BLaER1 treated with 17β-estradiol and CSF1 and Interleukin-3, amounts not matched to agents 10 nM and 100 nM (cell line): ENCODE data around the gene PTBP3.
"Not testable (repeated sequence)": the region's sequence is repeated elsewhere in the genome, so short reads cannot be mapped to it uniquely, and the experiment has no call there.

Source experiments
- H3K27ac ChIP-seq, 11 experiments: shearing (Covaris generic); formaldehyde crosslinking; 2 replicates each; pipeline ENCODE4 v1.8.1; 2022
- H3K27me3 ChIP-seq, 11 experiments: shearing (Covaris generic); formaldehyde crosslinking; 2 replicates each; pipeline ENCODE4 v1.8.1; 2022
- H3K36me3 ChIP-seq, 11 experiments: shearing (Covaris generic); formaldehyde crosslinking; 2 replicates each; pipeline ENCODE4 v1.8.1; 2022
- H3K4me1 ChIP-seq, 10 experiments: shearing (Covaris generic); formaldehyde crosslinking; 2 replicates each; pipeline ENCODE4 v1.8.1; 2022
- H3K4me2 ChIP-seq, 11 experiments: shearing (Covaris generic); formaldehyde crosslinking; 2 replicates each; pipeline ENCODE4 v1.8.1; 2022
- H3K4me3 ChIP-seq, 10 experiments: shearing (Covaris generic); formaldehyde crosslinking; 2 replicates each; pipeline ENCODE4 v1.8.1; 2022
- H3K9ac ChIP-seq, 11 experiments: shearing (Covaris generic); formaldehyde crosslinking; 2 replicates each; pipeline ENCODE4 v1.8.1; 2022
- H3K9me3 ChIP-seq, 11 experiments: shearing (Covaris generic); formaldehyde crosslinking; replicated peaks in 1 of 11; 2 replicates each; pipeline ENCODE4 v1.8.1; 2022
- H4K20me1 ChIP-seq, 11 experiments: shearing (Covaris generic); formaldehyde crosslinking; 2 replicates each; pipeline ENCODE4 v1.8.1; 2022
- Cebpa-rat ChIP-seq, 11 experiments: shearing (Covaris generic); IDR thresholded peaks; 2 replicates each; pipeline ENCODE4 v1.8.1; 2022

PTBP3 gene

GRCh38 chr9:112207451-112207850 lies 126.0 kb downstream of the PTBP3 start:
- Histone ChIP-seq H3K27ac (no peak overlapping the region), H3K4me2 (no peak overlapping the region), H4K20me1 (no peaks in the 10 kb centered on the region), H3K9me3 (peaks cover 32 to 65% (median 44%) of the 10 kb centered on the region in 11 experiments), H3K36me3 (peaks cover 57 to 96% (median 73%) of the 10 kb centered on the region in 11 experiments), H3K4me3 (no peak overlapping the region), H3K27me3 (no peaks in the 10 kb centered on the region), H3K4me1 (no peaks in the 10 kb centered on the region), H3K9ac (no peak overlapping the region)
- no peak for TF ChIP-seq Cebpa-rat (IDR thresholded peaks at IDR 0.05)

- H3K36me3 ChIP-seq = peaks cover 20 to 57% (median 37%) of the 10 kb centered on the region in 11 experiments
- peaks cover 15 to 42% (median 19%) of the 10 kb centered on the region in 11 experiments for H3K9me3 ChIP-seq
- no peak overlapping the region for H3K4me3 ChIP-seq
- no peaks in the 10 kb centered on the region for H4K20me1 ChIP-seq
- no peaks in the 10 kb centered on the region for H3K4me1 ChIP-seq
- no peak for TF ChIP-seq Cebpa-rat (IDR thresholded peaks at IDR 0.05)
- H3K4me2 ChIP-seq = no peak overlapping the region
- H3K27me3 ChIP-seq = no peaks in the 10 kb centered on the region
- no peak overlapping the region for H3K27ac ChIP-seq
- H3K9ac ChIP-seq = no peak overlapping the region
These were observed 129.9 kb downstream of the PTBP3 start for GRCh38 chr9:112203536-112203935.

- Histone ChIP-seq H3K4me2 (no peak overlapping the region), H3K36me3 (peaks cover 0 to 29% (median 11%) of the 10 kb centered on the region in 11 experiments; a peak in 14 of 22 replicates), H3K4me1 (no peaks in the 10 kb centered on the region; a peak in 1 of 20 replicates), H3K27ac (no peak overlapping the region), H4K20me1 (no peaks in the 10 kb centered on the region), H3K9me3 (peaks cover 0 to 19% (median 0%) of the 10 kb centered on the region in 11 experiments; a peak in 4 of 22 replicates), H3K4me3 (no peak overlapping the region), H3K9ac (no peak overlapping the region), H3K27me3 (no peaks in the 10 kb centered on the region)
- TF ChIP-seq Cebpa-rat (IDR thresholded peaks at IDR 0.05) = no peak
These were observed 132.7 kb downstream of the PTBP3 start for GRCh38 chr9:112200711-112201110.

DNA sequence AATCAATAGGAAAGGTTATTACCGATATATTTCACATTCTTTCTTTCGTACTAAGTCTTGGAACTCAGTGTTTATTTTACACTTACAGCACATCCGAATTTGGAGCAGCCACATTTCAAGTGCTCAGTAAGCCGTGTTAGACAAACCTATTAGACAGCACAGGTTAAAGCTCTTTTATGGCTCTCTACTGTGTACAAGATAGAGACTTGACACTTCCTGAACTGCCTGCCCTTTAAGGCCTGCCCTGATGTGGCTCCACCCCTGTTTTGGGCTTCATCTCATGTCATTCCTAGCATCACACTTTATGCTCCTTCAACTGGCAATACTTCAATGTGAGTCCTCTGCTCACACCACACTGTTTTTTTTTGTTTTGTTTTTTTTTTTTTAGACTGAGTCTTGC lies 134.8 kb downstream of the PTBP3 start:
- H4K20me1 ChIP-seq = no peaks in the 10 kb centered on the region
- H3K4me2 ChIP-seq = no peak overlapping the region
- peaks cover 0 to 11% (median 0%) of the 10 kb centered on the region in 11 experiments; a peak in 3 of 22 replicates for H3K36me3 ChIP-seq
- no peak for TF ChIP-seq Cebpa-rat (IDR thresholded peaks at IDR 0.05)
- peaks cover 0 to 10% (median 0%) of the 10 kb centered on the region in 11 experiments; a peak in 1 of 22 replicates for H3K9me3 ChIP-seq
- no peak overlapping the region for H3K27ac ChIP-seq
- H3K27me3 ChIP-seq = no peaks in the 10 kb centered on the region
- H3K9ac ChIP-seq = no peak overlapping the region
- H3K4me1 ChIP-seq = peaks cover 0 to 15% (median 7%) of the 10 kb centered on the region in 10 experiments; a peak in 8 of 20 replicates
- no peak overlapping the region for H3K4me3 ChIP-seq

DNA sequence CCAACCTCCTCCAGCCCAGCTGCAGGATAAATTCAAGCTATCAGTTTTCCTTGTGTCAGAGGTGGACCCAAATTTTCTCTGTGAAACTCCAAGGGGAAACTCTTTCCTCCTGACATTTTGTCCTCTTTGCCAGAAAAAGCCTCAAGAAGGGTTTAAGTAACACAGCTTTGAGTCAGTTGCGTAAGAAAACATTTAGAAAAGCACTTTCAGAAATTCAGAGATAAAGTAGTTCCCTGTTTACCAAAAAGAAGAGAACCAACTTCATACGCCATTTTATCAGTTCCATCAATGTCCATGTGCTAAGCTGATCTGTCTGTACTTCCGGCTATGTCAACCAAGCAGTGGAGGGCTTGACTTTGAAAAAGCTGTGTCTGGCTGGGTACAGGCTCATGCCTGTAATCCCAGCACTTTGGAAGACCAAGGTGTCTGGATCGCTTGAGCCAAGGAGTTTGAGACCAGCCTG lies 138.4 kb downstream of the PTBP3 start:
- Histone ChIP-seq H3K27ac (no peak overlapping the region), H3K4me2 (peak overlapping the region in 2 of 11 experiments; percentile 22 to 51; a peak in 3 of 22 replicates), H3K9ac (no peak overlapping the region), H3K4me1 (peaks cover 0 to 15% (median 7%) of the 10 kb centered on the region in 10 experiments; a peak in 8 of 20 replicates), H3K4me3 (no peak overlapping the region), H4K20me1 (no peaks in the 10 kb centered on the region), H3K36me3 (0 out of 22 replicates have a peak, but pooled peaks cover 0 to 7% (median 0%) of the 10 kb centered on the region in 11 experiments), H3K9me3 (peaks cover 0 to 21% (median 10%) of the 10 kb centered on the region in 11 experiments; a peak in 10 of 22 replicates), H3K27me3 (no peaks in the 10 kb centered on the region)
- no peak; a peak in 1 of 22 replicates for TF ChIP-seq Cebpa-rat (IDR thresholded peaks at IDR 0.05)

DNA sequence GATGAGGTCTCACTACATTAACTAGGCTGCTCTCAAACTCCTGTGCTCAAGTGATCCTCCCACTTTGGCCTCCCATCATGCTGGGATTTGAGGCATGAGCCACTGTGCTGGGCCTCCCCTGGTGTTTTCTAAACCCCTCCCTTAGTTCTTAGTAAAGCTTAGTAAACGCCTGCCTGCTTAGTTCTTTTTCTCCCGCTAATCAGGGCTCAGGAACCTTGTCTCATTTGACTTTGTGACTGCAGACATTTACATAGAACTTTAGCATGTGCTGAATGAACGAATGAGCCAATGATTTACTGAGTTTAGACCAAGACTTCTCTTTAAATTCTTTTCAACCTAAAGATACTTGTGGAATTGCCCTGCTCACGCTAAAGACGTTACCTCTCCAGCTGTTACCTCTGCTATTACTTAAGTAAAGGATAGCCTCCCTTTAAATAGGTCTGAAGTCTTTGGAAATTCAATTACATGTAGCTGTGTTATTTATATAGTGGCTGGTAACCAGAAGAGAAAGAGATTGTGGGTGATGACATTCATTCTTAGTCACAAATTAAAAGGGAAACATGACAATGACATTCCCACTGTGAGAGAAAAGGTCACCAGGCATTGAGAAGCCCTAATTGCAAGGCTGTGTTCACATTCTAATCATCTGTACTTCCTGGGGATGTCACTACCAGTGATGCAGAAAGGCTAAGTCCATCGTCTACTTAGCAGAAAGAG lies 139.7 kb downstream of the PTBP3 start:
- Histone ChIP-seq H3K4me3 (no peak overlapping the region), H3K4me1 (peaks cover 0 to 15% (median 7%) of the 10 kb centered on the region in 10 experiments; a peak in 8 of 20 replicates), H3K27ac (no peak overlapping the region), H3K4me2 (peak overlapping the region in 4 of 11 experiments; percentile 5 to 32 (median 17); a peak in 2 of 22 replicates), H3K27me3 (no peaks in the 10 kb centered on the region), H3K9ac (no peak overlapping the region), H4K20me1 (no peaks in the 10 kb centered on the region), H3K36me3 (0 out of 22 replicates have a peak, but pooled peaks cover 0 to 7% (median 0%) of the 10 kb centered on the region in 11 experiments), H3K9me3 (peaks cover 0 to 21% (median 10%) of the 10 kb centered on the region in 11 experiments; a peak in 10 of 22 replicates)
- no peak for TF ChIP-seq Cebpa-rat (IDR thresholded peaks at IDR 0.05)

GRCh38 chr9:112190320-112190719 lies 143.1 kb downstream of the PTBP3 start:
- not testable (repeated sequence) for H3K4me3 ChIP-seq, H3K4me2 ChIP-seq, H4K20me1 ChIP-seq, H3K27ac ChIP-seq, H3K36me3 ChIP-seq, H3K9ac ChIP-seq, H3K27me3 ChIP-seq
- H3K4me1 ChIP-seq = peaks cover 0 to 14% (median 6%) of the 10 kb centered on the region in 10 experiments; a peak in 8 of 20 replicates
- peaks cover 0 to 21% (median 10%) of the 10 kb centered on the region in 11 experiments; a peak in 10 of 22 replicates for H3K9me3 ChIP-seq

GRCh38 chr9:112188884-112189283 lies 144.5 kb downstream of the PTBP3 start:
- Histone ChIP-seq H4K20me1 (no peaks in the 10 kb centered on the region), H3K4me1 (peaks cover 0 to 3% (median under 1%) of the 10 kb centered on the region in 10 experiments; a peak in 4 of 20 replicates), H3K4me2 (no peak overlapping the region), H3K27ac (no peak overlapping the region), H3K9ac (no peak overlapping the region), H3K27me3 (no peaks in the 10 kb centered on the region), H3K36me3 (0 out of 22 replicates have a peak, but pooled peaks cover 0 to 7% (median 0%) of the 10 kb centered on the region in 11 experiments), H3K4me3 (no peak overlapping the region), H3K9me3 (peaks cover 0 to 21% (median 10%) of the 10 kb centered on the region in 11 experiments; a peak in 10 of 22 replicates)
- no peak for TF ChIP-seq Cebpa-rat (IDR thresholded peaks at IDR 0.05)

DNA sequence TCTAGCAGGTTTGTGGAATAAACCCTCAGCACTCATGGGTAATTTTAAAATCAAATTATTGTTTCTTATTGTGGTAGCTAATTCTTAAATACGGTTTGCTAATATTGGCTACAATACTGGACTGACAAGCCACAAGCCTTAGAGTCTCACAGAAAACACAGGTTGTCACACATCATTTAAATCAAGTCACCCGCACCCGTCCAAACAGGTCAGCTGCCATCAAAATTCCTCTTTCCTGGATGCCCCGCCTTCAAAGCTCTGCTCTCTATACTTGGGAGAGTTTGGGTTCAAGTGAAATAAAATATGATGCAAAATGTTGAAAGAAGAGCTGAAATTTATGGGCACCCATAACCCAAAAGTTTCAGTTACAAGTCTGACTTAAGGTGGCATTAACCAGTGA lies 146.0 kb downstream of the PTBP3 start:
- Histone ChIP-seq H4K20me1 (no peaks in the 10 kb centered on the region), H3K9ac (no peak overlapping the region), H3K9me3 (peaks cover 9 to 31% (median 18%) of the 10 kb centered on the region in 11 experiments; a peak in 18 of 22 replicates), H3K4me3 (no peak overlapping the region), H3K4me1 (no peaks in the 10 kb centered on the region), H3K27me3 (no peaks in the 10 kb centered on the region), H3K36me3 (peaks cover 0 to 7% (median 0%) of the 10 kb centered on the region in 11 experiments; a peak in 1 of 22 replicates), H3K27ac (no peak overlapping the region), H3K4me2 (no peak overlapping the region)
- TF ChIP-seq Cebpa-rat (IDR thresholded peaks at IDR 0.05) = no peak
